Measurements from ENCODE around the gene ZFR. TPM values are rescaled to one million over a fixed set of nuclear protein-coding genes. Genes with fewer than 3 reads are reported as not detected.
"Not testable (repeated sequence)": the region's sequence is repeated elsewhere in the genome, so short reads cannot be mapped to it uniquely, and the experiment has no call there.

Gene ZFR
- total RNA-seq, 3 donors from 2014 or later: 91.4 to 140 (median 108) TPM

- no peak for TF ChIP-seq POLR2A (IDR thresholded peaks at IDR 0.05)
- TF ChIP-seq CTCF (IDR thresholded peaks at IDR 0.05): no peak
- TF ChIP-seq POLR2AphosphoS5 (IDR thresholded peaks at IDR 0.05): no peak
- Histone ChIP-seq H3K27ac (no peak overlapping the region), H3K4me1 (no peaks in the 10 kb centered on the region), H3K4me3 (no peak overlapping the region), H3K36me3 (no peaks in the 10 kb centered on the region), H3K9me3 (peaks cover 0 to 5% of the 10 kb centered on the region in 2 donors), H3K27me3 (no peaks in the 10 kb centered on the region)
- no peak for DNase-seq (ENCODE audit: low spot score in 2 of 2)
- intact Hi-C loops (cut with DNase I; ENCODE audit: low total_unique reads): no loop called here
Observed at GRCh38 chr5:32322882-32323281, 121.7 kb downstream of the ZFR start.

- H3K27ac ChIP-seq; DNase-seq (ENCODE audit: low spot score in 2 of 2); intact Hi-C loops (cut with DNase I; ENCODE audit: low total_unique reads); H3K4me1 ChIP-seq; H3K36me3 ChIP-seq; H3K27me3 ChIP-seq; H3K4me3 ChIP-seq; H3K9me3 ChIP-seq: not testable (repeated sequence)
Observed at GRCh38 chr5:32321787-32322186, 122.8 kb downstream of the ZFR start.

- Histone ChIP-seq H3K4me3 (no peak overlapping the region), H3K4me1 (no peaks in the 10 kb centered on the region), H3K27ac (no peak overlapping the region), H3K9me3 (peaks cover 0 to 5% of the 10 kb centered on the region in 2 donors), H3K36me3 (no peaks in the 10 kb centered on the region), H3K27me3 (no peaks in the 10 kb centered on the region)
- DNase-seq (ENCODE audit: low spot score in 2 of 2): no peak
- TF ChIP-seq CTCF (IDR thresholded peaks at IDR 0.05): no peak
- no peak for TF ChIP-seq POLR2A (IDR thresholded peaks at IDR 0.05)
- no peak for TF ChIP-seq POLR2AphosphoS5 (IDR thresholded peaks at IDR 0.05)
- intact Hi-C loops (cut with DNase I; ENCODE audit: low total_unique reads): no loop called here
Observed at GRCh38 chr5:32320576-32320975, 124.0 kb downstream of the ZFR start.

GRCh38 chr5:32319926-32320543 lies 124.5 kb downstream of the ZFR start:
- no peak overlapping the region for H3K27ac ChIP-seq
- no peak overlapping the region for H3K4me3 ChIP-seq
- H3K36me3 ChIP-seq: no peaks in the 10 kb centered on the region
- intact Hi-C loops (cut with DNase I; ENCODE audit: low total_unique reads): loop anchor here (10.0 kb wide), 1 partner anchor 85 kb away; no protein-coding TSS in a partner anchor
- H3K4me1 ChIP-seq: no peaks in the 10 kb centered on the region
- TF ChIP-seq CTCF (IDR thresholded peaks at IDR 0.05) (no peak), POLR2AphosphoS5 (IDR thresholded peaks at IDR 0.05) (no peak), POLR2A (IDR thresholded peaks at IDR 0.05) (no peak)
- DNase-seq (ENCODE audit: low spot score in 2 of 2): no peak
- no peaks in the 10 kb centered on the region for H3K27me3 ChIP-seq
- peaks cover 0 to 5% of the 10 kb centered on the region in 2 donors for H3K9me3 ChIP-seq

GRCh38 chr5:32319392-32319791 lies 125.1 kb downstream of the ZFR start:
- intact Hi-C loops (cut with DNase I; ENCODE audit: low total_unique reads): loop anchor here (10.0 kb wide), 1 partner anchor 85 kb away; no protein-coding TSS in a partner anchor
- Histone ChIP-seq H3K27me3 (no peaks in the 10 kb centered on the region), H3K4me3 (no peak overlapping the region), H3K27ac (no peak overlapping the region), H3K9me3 (peaks cover 0 to 5% of the 10 kb centered on the region in 2 donors), H3K4me1 (no peaks in the 10 kb centered on the region), H3K36me3 (no peaks in the 10 kb centered on the region)
- TF ChIP-seq CTCF (IDR thresholded peaks at IDR 0.05) (no peak), POLR2AphosphoS5 (IDR thresholded peaks at IDR 0.05) (no peak), POLR2A (IDR thresholded peaks at IDR 0.05) (no peak)
- no peak for DNase-seq (ENCODE audit: low spot score in 2 of 2)
